H1 (cell line): Measurements from ENCODE around the gene BTBD9. TPM values are rescaled to one million over a fixed set of nuclear protein-coding genes. Genes with fewer than 3 reads are reported as not detected.

Experiments
- CREB1 ChIP-seq: IDR thresholded peaks from 2 replicates; pipeline ENCODE4 v1.6.1; 2012; ENCODE audit warnings: inconsistent platforms
- EGR1 ChIP-seq: IDR thresholded peaks from 2 replicates; pipeline ENCODE4 v1.6.1; 2011; ENCODE audit warnings: low read depth, low read length, borderline replicate concordance
- FOSL1 ChIP-seq: IDR thresholded peaks from 2 replicates; pipeline ENCODE4 v1.6.1; 2011; ENCODE audit warnings: mild to moderate bottlenecking, low read depth, low read length, moderate library complexity; ENCODE audit not compliant: insufficient read depth
- GABPA ChIP-seq: IDR thresholded peaks from 2 replicates; pipeline ENCODE4 v1.6.1; 2011; ENCODE audit warnings: mild to moderate bottlenecking, low read length, moderate library complexity, borderline replicate concordance; ENCODE audit not compliant: insufficient read depth
- KDM4A ChIP-seq: IDR thresholded peaks from one replicate; pipeline ENCODE4 v1.7.1; 2012; ENCODE audit warnings: low read depth, mild to moderate bottlenecking, moderate library complexity, low read length, inconsistent platforms; ENCODE audit not compliant: severe bottlenecking
- RXRA ChIP-seq: IDR thresholded peaks from 2 replicates; pipeline ENCODE4 v1.6.1; 2011; ENCODE audit warnings: low read depth, mild to moderate bottlenecking, low read length, moderate library complexity; ENCODE audit not compliant: insufficient read depth
- TAF7 ChIP-seq: optimal IDR thresholded peaks from 2 replicates; pipeline ENCODE3; 2011; ENCODE audit warnings: low read depth, mild to moderate bottlenecking, inconsistent platforms, low read length, moderate library complexity, borderline replicate concordance
- polyA plus RNA-seq, 7 experiments: library from polyadenylated mRNA; depleted of rRNA in 3 of 7; stranded (reverse) in 5 of 7; unstranded in 2 of 7; fragments of >200 nt in 5 of 7; fragments of 200-250 nt in 2 of 7; gene quantifications; 1 replicate in 5 of 7; 2 replicates in 1 of 7; 4 replicates in 1 of 7; pipeline versions ENCODE4 v1.2.1 to v1.2.3, GENCODE V29; 2011 to 2013; ENCODE audit warnings: missing spikeins in 2 of 7, mixed read lengths in 2 of 7
- total RNA-seq: library from RNA; stranded (reverse); fragmentation: NEBNext Ultra II Directional; extraction: Animal tissue kit (Norgen Biotek cat#: 25700); gene quantifications from 2 replicates; pipeline ENCODE4 v1.2.1, GENCODE V29; 2021

Gene BTBD9
- total and polyA plus RNA-seq, 2 of the 8 experiments (the other 6 are each of a cell fraction or from before 2014, with no cell fraction given): 0.92 to 4.1 TPM

DNA sequence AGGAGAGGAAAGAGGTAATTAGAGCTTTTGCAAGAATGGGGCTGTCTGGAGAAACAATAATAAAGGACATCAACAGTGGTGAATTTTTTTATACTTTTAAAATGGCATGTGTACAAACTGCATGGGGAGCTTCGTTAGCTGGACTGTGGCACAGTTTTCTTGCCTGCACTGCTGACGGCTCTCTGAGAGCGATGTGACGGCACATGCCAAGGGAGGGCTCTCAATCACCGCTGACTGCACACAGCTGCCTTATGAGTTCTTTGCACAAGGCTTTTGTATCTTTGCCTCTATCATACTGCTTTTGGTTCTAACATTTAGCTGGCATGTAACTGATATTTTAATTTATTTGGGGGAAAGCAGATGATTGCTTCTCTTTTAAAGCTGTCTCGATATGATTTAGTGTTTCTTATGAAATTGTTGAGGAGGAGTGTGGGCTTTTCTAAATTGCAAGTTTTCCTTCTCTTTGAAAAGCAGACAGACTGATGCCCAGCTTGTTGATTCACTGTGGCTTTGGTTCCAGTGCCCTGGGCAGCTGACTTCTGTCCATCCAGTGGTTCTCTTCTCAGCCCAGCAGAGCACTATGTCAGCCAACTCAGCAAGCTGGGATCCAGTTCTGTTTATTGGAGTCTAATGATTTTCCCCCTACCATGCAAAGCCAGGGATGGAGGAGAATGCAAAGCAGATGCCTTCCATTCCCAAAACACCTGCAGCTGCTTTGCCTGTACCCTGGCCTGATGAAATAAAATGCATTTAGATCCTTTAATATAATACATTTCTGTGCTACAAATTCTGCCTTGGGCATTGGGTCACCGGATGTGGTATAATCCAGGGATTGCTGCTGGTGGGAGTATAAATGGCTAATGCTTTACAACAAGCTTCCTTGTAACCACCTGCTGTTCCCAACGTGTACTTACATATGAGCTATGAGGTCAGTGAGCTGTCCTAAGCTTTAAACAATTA lies 496.3 kb downstream of the BTBD9 start (continued):
- TF ChIP-seq RXRA (no peak), FOSL1 (no peak), CREB1 (no peak), KDM4A (no peak), EGR1 (no peak), TAF7 (no peak), GABPA (no peak)
